GM19324 (cell line): Measurements from ENCODE around the gene GPRIN2.
"Not testable (repeated sequence)": the region's sequence is repeated elsewhere in the genome, so short reads cannot be mapped to it uniquely, and the experiment has no call there.

Experiments used
- ATAC-seq: cut with Tn5 transposase; IDR thresholded peaks from one replicate; pipeline ENCODE4 v1.9.1; 2021; ENCODE audit warnings: mild to moderate bottlenecking, moderate library complexity; ENCODE audit not compliant: unreplicated experiment, low FRiP score

Gene GPRIN2

GRCh38 chr10:46538717-46539426 lies 17.6 kb downstream of the GPRIN2 start:
- no peak for ATAC-seq

- ATAC-seq: no peak
Measured at GRCh38 chr10:46538155-46538554, 18.3 kb downstream of the GPRIN2 start.

DNA sequence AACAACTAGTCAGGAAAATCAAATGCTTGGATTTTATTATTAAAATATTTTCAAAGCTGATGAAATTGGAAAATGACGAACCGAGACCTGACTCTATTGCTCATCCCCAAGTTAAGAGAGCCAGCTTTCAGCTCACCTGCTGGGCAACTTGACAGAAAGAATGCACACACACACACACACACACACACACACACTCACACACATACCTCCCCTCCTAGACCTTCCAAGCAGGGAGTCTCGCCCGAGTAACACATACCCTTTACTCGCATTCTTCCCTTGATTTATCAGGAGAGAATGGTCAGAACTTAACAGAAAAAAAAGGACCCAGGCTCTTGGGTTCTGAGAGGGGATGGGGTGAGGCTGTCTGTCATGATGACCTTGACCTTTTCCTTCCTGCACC lies 19.1 kb downstream of the GPRIN2 start:
- no peak for ATAC-seq

DNA sequence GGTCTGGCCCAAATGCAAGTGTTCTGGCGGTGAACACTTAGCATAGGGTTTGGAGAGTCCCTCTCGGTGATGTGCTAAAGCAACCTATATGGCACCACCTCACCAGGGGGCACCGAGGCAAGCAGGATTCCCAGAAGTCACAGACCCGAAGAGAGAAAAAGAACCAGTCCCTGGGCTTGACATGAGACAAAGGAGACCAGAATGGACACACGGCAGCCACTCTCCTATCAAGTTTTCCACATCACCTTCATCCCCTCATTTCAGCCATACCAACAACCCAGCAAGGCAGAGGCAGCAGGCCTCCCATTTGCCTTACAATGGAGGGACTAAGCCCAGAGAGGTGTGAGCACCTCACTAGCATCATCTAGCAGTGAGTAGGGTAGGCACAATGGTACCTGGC lies 19.7 kb downstream of the GPRIN2 start:
- ATAC-seq: no peak

GRCh38 chr10:46536171-46536570 lies 20.3 kb downstream of the GPRIN2 start:
- ATAC-seq: no peak

GRCh38 chr10:46534828-46535524 lies 21.5 kb downstream of the GPRIN2 start:
- ATAC-seq: no peak

DNA sequence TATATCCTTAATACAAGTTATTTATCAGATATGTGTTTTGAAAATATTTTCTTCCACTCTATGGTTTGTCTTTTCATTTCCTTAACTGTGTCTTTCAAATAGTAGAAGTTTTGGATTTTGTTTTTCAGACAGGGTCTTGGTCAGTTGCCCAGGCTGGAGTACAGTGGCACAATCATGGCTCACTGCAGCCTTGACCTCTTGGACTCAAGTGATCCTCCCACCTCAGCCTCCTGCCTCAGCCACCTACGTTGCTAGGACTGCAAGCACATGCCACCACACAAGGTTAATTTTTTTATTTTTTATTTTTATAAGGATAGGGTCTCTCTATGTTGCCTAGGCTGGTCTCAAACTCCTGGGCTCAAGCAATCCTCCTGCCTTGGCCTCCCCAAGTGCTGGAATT lies 24.2 kb downstream of the GPRIN2 start:
- not testable (repeated sequence) for ATAC-seq

GRCh38 chr10:46530249-46531186 lies 25.9 kb downstream of the GPRIN2 start:
- no peak for ATAC-seq

- not testable (repeated sequence) for ATAC-seq
Measured at GRCh38 chr10:46529742-46530141, 26.7 kb downstream of the GPRIN2 start.

GRCh38 chr10:46528675-46529615 lies 27.5 kb downstream of the GPRIN2 start:
- no peak for ATAC-seq

DNA sequence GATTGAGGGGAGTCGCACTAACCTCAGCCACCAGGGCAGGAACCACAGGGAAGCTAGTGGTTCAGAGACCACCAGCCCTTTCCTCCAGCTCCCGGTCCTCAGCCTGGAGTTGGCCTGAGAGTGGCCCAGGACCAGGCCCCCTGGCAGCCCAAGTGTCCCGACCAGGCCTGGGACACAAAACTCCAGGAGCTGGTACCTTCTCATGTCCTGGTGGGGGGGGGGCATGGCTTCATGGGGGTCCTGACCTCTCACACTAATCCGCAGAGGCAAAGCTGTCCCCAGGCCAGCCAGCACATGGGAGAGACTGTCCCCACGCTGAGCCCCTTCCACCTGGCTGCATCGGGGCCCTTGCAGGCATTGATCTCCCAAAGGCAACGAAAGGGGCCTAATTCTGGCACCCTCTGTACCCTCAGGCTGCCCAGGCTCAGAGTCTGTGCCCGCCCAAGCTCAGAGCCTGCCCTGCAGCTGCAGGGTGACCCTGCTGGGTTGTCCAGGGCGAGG lies 28.2 kb downstream of the GPRIN2 start:
- ATAC-seq: no peak

DNA sequence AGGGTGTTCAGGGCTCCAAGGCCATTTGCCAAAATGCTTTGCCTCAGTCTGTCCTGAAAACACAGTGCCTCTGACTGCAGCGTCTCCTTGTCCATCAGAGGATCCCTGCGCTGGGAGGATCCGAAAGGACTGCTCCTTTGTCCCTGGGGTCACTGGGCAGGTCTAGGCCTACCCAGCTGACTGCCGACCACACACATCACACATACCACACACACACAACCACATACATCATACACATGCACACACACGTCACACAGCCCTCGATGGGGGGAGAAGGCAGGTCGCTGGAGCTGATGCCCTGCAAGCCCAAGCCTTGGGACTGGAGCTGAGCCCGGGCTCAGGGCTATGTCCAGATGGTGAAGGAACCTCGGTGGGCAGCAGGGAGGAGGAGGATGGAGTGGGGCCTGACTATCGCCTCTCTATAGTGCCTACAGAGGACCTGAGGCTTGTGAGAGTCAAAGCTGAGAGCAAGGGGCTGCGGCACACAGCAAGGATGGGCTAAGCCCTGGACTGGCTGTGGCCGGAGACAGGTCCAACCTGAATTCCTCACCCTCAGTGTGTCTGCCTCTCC lies 29.1 kb downstream of the GPRIN2 start:
- no peak for ATAC-seq

DNA sequence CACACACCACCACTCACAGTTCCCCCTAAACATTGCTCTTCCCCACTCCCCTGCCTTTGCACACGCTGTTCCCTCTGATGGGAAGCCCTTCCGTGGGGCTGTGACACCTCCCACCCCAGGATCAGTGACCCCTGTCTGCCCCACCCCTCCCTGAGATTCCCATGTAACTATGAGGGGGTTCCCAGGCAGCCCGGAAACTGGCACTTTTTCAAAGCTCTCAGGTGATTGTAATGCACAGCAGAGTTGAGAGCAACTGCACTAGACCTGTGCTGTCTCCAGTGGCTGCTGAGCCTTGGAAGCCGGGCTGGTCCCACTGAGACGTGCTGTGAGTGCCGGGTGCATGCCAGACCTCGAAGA lies 29.8 kb downstream of the GPRIN2 start:
- ATAC-seq: no peak

DNA sequence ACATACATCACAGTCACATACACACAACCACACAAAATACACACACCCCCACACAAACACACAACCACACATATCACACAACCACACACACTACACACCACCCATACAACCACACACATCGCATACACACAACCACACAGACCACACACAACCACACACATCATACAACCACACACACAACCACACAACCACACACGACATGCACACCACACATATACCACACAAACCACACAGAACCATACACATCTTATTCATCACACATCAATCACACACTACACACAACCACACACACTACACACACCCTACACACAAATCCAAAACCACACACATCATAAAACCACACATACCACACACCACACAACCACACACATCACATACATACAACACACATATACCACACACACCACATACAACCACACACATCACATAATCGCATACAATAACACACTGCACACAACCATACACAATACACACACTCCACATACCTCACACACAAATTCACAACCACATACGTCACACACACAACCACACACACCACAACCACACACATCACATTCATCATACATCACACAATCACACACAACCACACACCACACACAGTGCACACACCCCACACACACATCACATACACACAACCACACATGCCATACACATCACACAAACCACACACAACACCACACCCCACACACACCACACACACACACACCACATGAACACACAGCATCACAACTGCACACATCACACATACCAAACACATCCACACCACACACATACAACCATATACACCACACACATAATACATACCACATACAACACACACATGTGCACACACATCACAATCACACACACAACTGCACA lies 30.4 kb downstream of the GPRIN2 start:
- no peak for ATAC-seq

DNA sequence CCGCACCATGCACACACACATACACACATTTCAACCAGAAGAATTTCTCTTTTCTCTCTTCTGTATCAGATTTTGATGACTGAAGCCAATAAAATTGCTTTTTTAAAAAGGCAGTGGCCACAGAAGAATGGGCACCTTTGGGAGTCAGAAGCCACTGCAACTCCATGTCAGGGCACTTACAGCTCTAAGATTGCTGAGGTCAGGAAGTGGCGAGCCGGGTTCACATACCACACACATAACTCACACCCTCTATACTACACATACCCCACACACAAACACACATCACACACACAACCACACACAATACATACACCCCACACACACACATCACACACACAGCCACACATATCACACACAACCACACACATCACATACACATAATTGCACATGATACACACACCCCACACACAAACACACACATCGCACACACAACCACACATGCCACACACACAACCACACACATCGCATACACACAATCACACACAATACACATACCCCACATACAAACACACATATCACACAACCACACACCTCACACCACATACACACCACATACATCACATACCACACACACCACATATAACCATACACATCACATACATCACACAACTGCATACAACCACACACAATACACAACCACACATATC lies 31.2 kb downstream of the GPRIN2 start:
- ATAC-seq: no peak

- no peak for ATAC-seq
Measured at GRCh38 chr10:46524472-46525176, 31.8 kb downstream of the GPRIN2 start.

- no peak for ATAC-seq
Measured at GRCh38 chr10:46523962-46524471, 32.4 kb downstream of the GPRIN2 start.
